GM12892 (cell line): ENCODE results near the gene DCT.

Source experiments
- DNase-seq: peaks from one replicate; pipeline ENCODE4 v3.0.0; 2011; ENCODE audit not compliant: insufficient read length
- FAIRE-seq: peaks from 2 replicates; lab custom pipeline; 2011; peaks lifted over from hg19 to GRCh38; lab: Jason Lieb, UNC
- POLR2A ChIP-seq: IDR thresholded peaks from 2 replicates; pipeline ENCODE4 v1.6.1; 2011; ENCODE audit warnings: low read depth, low read length, control low read depth
- POLR2AphosphoS5 ChIP-seq: IDR thresholded peaks from 2 replicates; pipeline ENCODE4 v1.6.1; 2011; ENCODE audit warnings: low read depth, low read length, control low read depth
- TAF1 ChIP-seq: IDR thresholded peaks from 2 replicates; pipeline ENCODE4 v1.6.1; 2011; ENCODE audit warnings: low read depth, mild to moderate bottlenecking, control low read depth, low read length, borderline replicate concordance

Gene DCT

DNA sequence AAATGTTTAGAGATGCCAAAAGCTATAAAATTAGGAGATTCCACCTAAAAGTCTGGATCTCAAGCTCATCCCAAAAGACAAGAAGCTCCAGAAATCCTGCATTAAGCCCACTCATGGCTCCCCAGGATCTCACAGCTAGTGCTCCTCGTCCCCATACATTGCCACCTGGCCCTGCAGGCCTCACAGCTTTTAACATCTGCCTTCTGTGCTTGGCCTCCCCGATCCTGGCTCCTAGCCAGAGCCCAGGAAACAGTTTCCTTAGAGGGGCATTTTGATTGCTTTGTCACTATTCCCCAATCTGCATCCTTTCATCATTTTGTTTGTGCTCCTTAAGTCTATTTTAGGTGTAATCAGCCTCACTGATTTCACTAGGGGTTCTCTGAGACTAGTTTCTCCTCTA is 14.5 kb upstream of the DCT start:
- no peak for DNase-seq
- FAIRE-seq = no peak
- TF ChIP-seq POLR2A = no peak

DNA sequence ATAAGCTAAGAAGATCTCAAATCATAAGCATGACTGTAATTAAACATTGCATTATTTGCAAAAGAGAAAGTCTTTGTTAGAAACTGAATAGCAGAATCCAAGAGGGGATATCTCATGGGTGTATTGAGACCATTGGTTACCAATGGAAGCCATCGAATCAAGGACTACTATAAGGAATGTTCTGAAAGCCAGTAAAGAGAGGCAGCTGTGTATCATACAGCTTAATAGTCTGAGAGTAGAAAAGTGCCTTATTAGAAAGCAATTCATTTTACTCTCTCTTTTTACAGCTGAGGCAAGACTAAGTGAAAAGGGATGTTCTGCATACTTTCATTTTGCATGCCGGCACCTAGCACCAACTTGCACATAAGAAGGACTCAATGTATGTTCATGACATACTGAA is 7.6 kb upstream of the DCT start:
- TF ChIP-seq TAF1 (no peak), POLR2AphosphoS5 (no peak), POLR2A (no peak)
- FAIRE-seq = no peak

DNA sequence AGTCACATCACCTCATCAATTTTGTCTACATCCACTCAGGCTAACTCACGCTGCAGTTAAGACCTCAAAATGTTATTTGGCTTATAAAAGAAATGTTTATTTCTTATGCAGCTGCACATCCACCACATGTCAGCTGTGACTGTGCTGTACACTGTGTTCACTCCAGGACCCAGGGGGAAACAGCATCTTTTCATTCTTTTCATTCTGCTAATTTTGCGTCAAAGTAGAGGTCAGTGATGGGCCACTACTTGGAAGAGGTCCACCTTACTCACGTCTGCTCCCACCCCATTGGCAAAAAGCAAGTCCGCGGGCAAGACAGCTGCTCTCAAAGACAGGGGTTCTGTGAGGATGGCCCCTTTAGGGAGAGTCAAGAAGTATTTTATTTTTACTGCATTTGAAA is 4.5 kb upstream of the DCT start:
- DNase-seq = no peak
- TF ChIP-seq POLR2A (no peak), TAF1 (no peak), POLR2AphosphoS5 (no peak)
- FAIRE-seq = no peak

More for the DNA sequence above, 7.6 kb upstream of the DCT start:
- DNase-seq = no peak

DNA sequence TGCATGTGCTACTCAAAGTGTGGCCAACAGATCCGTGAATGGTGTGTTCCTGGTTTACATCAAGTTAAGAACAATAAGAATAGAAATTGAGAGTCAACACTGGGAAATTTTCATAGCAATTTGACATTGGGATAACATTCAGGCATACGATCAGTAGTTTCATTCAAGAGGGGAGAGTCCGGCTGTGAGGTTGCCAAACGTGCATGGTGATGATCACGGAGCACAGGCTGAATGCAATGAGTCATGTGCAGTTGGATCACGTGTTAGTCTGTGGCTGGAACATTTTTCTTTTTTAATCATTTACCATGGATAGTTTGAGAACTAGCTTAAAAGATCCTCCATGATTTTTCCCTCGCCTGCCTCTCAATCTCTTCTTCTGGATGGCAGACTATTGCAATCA is 2.5 kb upstream of the DCT start:
- DNase-seq (no peak), FAIRE-seq (no peak)
- TF ChIP-seq POLR2A (no peak), POLR2AphosphoS5 (no peak), TAF1 (no peak)

DNA sequence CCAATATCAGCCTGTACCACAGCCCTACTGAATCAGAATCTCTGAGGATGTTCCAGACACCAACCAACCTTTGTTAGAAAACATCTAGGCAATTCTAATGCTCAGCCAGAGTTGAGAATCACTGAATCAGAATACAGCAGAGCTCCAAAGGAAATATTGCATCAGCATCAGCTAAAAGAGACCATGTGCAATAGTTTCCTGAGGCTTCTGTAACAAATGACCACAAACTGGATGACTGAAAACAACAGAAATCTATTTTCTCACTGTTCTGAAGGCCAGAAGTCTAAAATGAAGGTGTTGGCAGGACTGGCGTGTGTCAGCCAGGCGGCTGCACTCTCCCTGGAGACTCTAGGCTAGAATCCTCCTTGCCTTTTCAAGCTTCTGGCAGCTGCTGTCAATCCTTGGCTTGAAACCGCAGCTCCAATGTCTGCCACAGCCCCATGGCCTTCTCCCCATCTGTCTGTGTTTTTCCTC is 1.2 kb upstream of the DCT start:
- no peak for FAIRE-seq
- no peak for DNase-seq
- TF ChIP-seq POLR2A = no peak
- no peak for TF ChIP-seq POLR2AphosphoS5
- no peak for TF ChIP-seq TAF1

DNA sequence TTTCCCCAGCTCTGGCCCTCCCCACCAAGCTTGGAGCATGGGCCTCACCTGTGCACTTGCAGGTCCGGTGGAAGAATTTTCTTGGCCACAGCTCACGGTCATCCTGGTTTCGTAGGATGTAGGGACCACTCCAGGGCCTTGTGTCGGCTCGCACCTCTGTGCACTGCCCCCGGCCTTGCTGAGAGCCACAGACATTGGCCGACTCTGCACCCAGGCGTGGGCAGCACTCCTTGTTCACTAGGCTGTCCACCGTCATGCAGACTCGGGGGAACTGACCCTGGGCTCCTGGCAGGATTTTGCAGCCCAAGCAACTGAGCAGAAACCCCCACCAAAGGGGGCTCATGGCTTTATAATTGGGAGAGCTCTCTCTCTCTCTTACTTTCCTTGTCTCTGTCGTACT is 569 bp downstream of the DCT start:
- TF ChIP-seq TAF1 (no peak), POLR2AphosphoS5 (no peak), POLR2A (no peak)
- FAIRE-seq (no peak), DNase-seq (no peak)

DNA sequence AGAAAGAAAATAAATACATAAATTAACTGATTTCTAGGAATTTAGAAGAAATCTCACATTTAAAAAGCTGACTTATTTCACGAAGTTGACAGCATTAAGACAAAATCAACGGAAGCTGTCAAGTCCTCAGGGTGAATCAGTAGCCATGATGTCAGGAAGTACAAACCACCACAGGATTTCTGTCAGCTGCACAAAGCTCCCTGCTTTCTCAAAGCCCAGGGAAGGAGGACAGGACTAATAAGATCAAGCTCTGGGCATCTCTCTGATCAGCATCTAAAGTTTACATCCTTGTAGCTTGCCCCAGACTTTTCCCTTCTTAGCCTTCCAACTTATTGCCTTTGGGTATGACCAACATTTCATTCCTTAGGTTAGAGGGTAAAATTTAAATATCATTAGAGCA is 9.4 kb downstream of the DCT start:
- TF ChIP-seq POLR2A (no peak), POLR2AphosphoS5 (no peak), TAF1 (no peak)
- FAIRE-seq (no peak), DNase-seq (no peak)

DNA sequence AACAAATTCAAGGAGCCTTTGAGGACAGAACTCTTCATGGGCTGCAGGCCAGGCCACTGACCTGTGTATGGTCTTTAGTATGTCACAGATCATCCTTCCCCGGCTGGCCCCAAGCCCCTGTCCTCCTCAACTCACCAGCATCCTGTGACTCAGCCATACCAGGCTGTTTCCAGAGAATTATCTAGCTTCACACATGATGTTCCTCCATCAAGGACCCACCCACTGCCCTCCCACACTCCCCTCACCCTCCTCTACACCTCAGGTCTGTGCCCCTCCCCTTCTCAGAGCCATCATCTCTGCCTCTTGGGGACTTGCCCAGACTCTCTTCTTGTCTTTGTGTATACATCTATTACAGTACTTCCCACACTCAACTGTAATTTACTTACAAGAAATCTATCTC is 14.7 kb downstream of the DCT start:
- DNase-seq (no peak), FAIRE-seq (no peak)
- TF ChIP-seq TAF1 (no peak), POLR2A (no peak), POLR2AphosphoS5 (no peak)

DNA sequence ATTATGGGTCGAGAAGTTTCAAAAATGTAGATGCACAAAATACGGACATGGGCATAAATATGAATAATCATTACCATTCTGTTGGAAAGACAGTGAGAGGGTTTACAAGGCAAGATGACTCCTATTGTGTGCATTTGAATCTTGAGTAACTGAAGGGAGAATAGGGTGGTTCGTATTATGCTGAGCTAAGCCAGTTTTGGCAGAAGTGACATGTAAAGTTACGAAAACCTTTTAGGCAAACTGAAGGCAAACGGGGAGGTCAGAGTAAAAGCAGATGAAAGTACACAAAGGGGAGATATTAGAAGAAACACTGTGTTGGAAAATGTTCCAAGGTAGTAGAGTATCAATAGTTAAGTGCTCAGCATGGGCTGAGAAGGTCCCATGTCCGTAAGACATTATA is 16.8 kb downstream of the DCT start:
- DNase-seq (no peak), FAIRE-seq (no peak)

DNA sequence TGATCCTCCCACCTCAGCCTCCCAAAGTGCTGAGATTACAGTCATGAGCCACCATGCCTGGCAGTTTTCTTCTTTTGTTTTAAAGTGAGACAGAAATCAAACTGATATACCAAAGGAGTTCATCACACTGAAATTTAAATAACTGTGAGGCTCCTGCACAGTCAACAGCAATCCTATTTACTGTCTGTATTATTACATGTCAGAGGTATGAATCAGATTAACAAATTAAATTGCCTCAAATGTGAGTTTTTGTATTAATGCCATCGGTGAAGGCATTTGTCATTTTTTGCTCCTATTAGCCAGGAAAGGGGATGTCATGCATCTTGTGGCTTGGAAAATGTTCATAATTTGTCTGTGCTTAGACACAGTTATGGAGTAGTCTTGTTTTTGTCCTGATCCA is 20.4 kb downstream of the DCT start:
- DNase-seq (no peak), FAIRE-seq (no peak)
- TF ChIP-seq POLR2A = no peak

More for the DNA sequence above, 16.8 kb downstream of the DCT start:
- TF ChIP-seq POLR2A (no peak), POLR2AphosphoS5 (no peak), TAF1 (no peak)

DNA sequence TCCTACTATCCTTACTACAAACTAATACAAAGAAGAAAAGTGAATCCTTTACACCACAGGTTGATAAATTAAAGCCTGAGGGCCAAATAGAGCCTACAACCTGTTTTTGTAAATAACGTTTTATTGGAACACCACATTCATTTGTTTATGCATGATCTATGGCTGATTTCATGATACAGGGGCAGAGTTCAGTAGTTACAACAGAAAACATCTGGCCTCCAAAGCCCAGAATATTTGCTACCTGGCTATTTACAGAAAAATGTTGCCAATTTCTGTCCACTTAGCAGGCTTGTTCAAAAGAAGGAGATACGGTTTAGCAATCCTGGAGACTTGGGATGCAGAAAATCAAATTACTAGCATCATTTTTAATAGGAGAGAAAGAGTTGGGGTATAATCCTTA is 24.1 kb downstream of the DCT start:
- FAIRE-seq (no peak), DNase-seq (no peak)
- TF ChIP-seq POLR2AphosphoS5 (no peak), POLR2A (no peak), TAF1 (no peak)

DNA sequence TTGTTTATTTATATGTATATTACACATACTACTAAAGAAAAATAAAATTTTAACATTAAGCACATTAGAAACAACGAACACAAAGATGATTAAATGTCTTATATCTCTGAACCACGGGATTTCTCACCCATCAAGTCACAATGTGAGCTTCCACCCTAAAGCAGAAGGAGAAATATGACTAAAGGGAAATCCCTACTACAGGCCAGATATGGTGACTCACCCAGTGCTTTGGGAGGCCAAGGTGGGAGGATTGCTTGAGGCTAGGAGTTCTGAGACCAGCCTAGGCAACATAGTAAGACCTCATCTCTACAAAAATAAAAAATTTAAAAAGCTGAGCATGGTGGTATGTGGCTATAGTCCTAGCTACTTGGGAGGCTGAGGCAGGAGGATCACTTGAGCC is 24.6 kb downstream of the DCT start:
- DNase-seq (no peak), FAIRE-seq (no peak)
- TF ChIP-seq TAF1 (no peak), POLR2A (no peak), POLR2AphosphoS5 (no peak)

DNA sequence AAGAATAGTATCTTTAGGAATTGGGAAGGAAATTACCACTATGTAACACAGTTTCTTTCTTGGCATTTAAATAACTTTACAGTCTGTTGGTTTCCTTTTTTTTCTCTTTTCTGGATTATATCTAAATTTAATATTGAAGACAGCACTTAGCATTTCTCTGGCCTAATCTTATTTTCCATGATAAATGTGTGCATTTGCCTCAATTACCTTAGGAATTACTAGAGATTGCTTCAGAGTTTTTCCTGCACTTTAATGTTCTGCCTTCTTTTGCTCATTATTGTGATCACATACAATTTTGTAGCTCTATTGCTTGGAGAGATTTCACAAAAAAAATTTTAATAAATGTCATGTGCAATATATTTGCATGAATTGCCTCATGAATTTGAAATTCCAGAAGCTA is 25.1 kb downstream of the DCT start:
- DNase-seq (no peak), FAIRE-seq (no peak)
- no peak for TF ChIP-seq TAF1
- TF ChIP-seq POLR2A = no peak
- no peak for TF ChIP-seq POLR2AphosphoS5

DNA sequence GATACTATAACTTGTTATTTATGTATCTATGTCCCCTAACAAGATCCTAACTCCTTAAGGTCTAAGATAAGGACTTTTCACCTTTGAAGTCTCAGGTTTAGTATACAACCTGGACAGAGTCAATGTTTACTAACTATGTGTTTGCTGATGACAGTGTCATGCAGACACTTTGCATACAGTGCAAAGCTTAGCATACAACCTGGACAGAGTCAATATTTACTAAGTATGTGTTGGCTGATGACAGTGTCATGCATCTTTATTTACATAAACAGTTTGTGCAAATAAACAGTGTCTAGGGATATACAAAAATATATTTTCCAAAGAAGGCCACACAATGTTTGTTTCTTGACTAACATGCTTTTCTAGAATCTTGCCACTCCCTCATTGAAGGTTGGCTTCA is 34.7 kb downstream of the DCT start:
- no peak for FAIRE-seq
- no peak for DNase-seq
- TF ChIP-seq POLR2A (no peak), TAF1 (no peak), POLR2AphosphoS5 (no peak)
